Lung microvascular endothelial cell (primary cell): Measurements from ENCODE around the gene COP1. TPM values are rescaled to one million over a fixed set of nuclear protein-coding genes. Genes with fewer than 3 reads are reported as not detected.
A peak's percentile ranks its signal among the peaks of the same experiment; 100 is the strongest.
"Not testable (repeated sequence)": the region's sequence is repeated elsewhere in the genome, so short reads cannot be mapped to it uniquely, and the experiment has no call there.

ENCODE experiments used
- DNase-seq, 2 donors: peaks; one replicate each; pipeline versions ENCODE4 v3.0.0 to v3.0.0-alpha.2; 2010; ENCODE audit warnings: low read depth in 2 of 2
- total RNA-seq: library from RNA; depleted of rRNA; stranded (reverse); fragments of >200 nt; gene quantifications from 2 replicates; pipeline ENCODE4 v1.2.1, GENCODE V29; 2014

COP1 gene
- total RNA-seq, 1 donor from 2014 or later, result 47.2 TPM

DNA sequence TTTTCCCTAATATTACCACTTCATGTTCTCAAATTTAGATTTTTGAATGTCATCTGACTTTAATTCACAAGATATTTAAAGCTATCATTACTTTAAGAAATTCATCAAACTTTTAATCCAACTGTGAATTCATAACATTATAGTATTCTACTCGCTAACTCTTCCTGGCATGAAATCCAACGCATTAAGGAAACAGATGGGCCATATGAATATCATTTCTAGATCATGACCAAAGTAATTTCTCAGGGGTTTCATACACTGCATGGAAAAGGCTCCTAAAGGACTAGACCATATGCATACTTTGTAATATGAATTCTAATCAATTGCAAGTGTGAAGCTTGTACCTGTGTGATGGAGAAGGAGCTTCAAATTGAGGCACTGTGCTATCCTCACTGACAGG is 72.4 kb downstream of the COP1 start:
- DNase-seq, result no peak

GRCh38 chr1:176122282-176122681 is 84.8 kb downstream of the COP1 start:
- no peak for DNase-seq

GRCh38 chr1:176119549-176119948 is 87.5 kb downstream of the COP1 start:
- peak; percentile 27 to 46 for DNase-seq

GRCh38 chr1:176118985-176119384 is 88.1 kb downstream of the COP1 start:
- DNase-seq, result no peak

GRCh38 chr1:176111835-176112234 is 95.3 kb downstream of the COP1 start:
- no peak for DNase-seq

- DNase-seq, result no peak
Measured at GRCh38 chr1:176110203-176110602, 96.9 kb downstream of the COP1 start.

GRCh38 chr1:176102768-176103350 is 104.2 kb downstream of the COP1 start:
- no peak for DNase-seq

GRCh38 chr1:176101951-176102642 is 105.0 kb downstream of the COP1 start:
- peak; percentile 1 to 39 for DNase-seq

GRCh38 chr1:176098560-176098959 is 108.5 kb downstream of the COP1 start:
- DNase-seq, result no peak

DNA sequence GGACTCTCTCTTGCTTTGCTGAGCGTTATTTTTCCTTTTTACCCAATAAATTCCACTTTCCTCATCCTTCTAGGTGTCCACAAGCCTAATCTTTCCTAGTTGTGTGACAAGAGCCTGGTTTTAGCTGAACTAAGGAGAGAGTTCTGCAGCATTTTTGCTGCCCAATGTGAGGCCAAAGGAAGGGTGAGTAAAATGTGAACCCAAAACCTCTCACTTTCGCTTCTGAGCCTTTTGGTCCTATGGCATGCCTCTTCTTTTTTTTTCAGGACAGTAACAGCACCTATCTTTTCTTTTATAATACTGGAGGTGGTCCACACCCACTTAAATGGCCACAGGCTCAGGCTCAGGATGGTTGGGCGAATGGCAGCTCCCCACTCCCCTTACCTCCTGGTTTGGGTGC is 111.1 kb downstream of the COP1 start:
- no peak for DNase-seq

DNA sequence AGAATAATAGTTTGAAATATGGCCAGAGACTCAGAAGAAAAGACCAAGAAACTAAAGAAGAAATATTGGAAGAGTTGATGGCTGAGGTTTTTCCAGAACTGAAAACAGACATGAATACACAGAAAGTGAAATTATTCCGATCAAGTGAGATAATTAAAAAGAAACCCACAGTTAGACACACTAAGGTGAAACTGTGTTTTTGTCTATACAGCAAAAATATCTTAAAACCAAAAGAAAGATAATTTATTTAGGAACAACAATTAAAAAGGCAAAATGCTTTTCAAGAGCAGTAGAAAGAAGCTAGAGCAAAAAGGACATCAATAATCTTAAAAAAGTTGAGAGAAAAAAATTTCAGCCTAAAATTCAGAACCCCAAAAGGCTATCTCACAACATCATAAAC is 116.3 kb downstream of the COP1 start:
- DNase-seq, result no peak

DNA sequence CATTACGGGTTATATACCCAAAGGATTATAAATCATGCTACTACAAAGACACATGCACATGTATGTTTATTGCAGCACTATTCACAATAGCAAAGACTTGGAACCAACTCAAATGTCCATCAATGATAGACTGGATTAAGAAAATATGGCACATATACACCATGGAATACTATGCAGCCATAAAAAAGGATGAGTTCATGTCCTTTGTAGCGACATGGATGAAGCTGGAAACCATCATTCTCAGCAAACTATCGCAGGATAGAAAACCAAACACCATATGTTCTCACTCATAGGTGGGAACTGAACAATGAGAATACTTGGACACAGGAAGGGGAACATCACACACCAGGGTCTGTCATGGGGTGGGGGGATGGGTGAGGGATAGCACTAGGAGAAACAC is 119.3 kb downstream of the COP1 start:
- not testable (repeated sequence) for DNase-seq

GRCh38 chr1:176073524-176074157 is 133.4 kb downstream of the COP1 start:
- DNase-seq, result peak; percentile 79 to 87

DNA sequence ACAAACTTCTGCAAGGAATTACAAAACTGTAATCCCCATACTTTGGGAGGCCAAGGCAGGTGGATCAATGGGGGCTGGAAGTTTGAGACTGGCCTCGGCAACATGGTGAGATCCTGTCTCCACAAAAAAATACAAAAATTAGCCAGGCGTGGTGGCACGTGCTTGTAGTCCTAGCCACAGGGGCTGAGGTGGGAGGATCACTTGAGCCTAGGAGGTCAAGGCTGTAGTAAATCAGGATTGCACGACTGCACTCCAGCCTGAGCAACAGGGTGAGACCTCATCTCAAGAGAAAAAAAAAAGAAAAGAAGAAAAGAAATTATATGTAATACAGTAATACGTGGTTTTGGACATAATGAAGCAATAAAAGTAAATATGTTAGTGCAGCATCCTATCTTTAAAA is 138.2 kb downstream of the COP1 start:
- no peak for DNase-seq

- no peak for DNase-seq
Measured at GRCh38 chr1:176068256-176068655, 138.8 kb downstream of the COP1 start.

DNA sequence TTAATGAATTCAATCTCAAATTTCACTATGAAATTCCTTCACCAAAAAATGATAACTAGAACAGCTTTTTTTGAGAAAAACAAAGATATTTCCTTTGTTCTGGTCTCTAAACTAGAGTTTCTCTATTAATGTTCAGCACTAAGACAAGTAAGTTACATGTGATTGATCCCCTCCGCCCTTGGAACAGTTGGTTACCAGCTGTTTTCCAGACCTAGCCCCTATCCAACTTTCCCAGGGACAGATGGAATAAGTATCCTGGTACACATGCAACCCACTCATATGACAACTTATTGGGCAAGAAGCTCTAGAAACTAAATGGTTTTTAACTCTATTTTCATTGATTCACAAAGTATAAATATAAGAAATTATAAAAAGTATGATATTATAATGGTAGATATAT is 140.4 kb downstream of the COP1 start:
- DNase-seq, result no peak

DNA sequence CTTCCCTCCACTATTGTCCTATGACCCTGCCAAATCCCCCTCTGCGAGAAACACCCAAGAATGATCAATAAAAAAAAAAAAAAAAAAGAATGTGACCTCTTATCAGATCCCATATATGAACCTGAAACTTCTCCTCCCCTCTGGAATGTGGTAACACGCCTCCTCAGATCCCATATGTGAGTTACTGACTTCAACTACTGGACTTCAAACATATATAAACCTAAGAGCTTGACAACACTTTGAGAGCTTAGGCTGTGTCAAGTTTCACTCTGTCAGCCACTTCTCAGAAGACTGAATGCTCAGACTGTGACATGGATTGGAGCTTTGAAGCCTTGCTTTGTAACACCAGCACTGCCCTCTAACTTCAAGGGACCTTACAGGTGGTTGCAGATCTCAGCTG is 148.4 kb downstream of the COP1 start:
- DNase-seq, result no peak

DNA sequence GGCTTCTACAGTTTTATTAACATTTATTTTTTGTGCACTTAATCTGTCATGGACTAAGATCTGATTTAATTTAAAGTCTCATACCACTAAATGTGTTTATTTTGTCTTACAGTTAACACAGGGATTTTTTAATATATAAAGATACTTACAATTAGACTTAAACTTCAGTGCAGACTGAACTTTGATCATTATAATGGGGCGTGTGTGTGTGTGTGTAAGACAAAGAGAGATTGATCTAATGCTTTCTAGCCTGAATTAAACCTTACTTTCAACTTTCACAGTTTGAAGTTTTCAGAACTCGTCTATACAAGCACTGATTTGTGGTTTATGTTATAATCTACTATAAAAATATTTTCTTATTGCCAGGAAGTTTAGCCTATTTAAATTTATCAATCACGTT is 150.8 kb downstream of the COP1 start:
- DNase-seq, result no peak

GRCh38 chr1:176055398-176055797 is 151.7 kb downstream of the COP1 start:
- no peak for DNase-seq

DNA sequence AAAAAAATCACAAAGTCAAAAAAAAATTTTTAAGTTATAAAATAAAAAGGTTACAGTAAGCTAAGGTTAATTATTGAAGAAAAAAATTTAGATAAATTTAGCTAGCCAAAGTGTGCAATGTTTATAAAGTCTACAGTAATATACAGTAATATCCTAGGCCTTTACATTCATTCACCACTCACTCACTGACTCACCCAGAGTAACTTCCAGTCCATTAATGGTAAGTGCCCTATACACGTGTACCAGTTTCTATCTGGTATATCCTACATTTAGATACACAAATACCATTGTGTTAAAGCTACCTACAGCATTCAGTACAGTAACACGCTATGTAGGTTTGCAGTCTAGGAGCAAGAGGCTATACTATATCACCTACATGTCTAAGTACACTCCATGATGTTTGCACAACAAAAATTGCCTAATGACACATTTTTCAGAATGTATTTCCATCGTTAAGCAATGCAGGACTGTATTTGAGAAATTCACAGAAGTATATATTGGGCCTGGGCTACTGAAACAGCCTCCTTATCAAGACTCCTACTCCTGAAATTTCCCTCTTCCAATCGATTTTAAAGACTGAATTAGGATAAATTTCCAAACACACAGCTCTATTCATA is 155.1 kb downstream of the COP1 start:
- DNase-seq, result no peak

DNA sequence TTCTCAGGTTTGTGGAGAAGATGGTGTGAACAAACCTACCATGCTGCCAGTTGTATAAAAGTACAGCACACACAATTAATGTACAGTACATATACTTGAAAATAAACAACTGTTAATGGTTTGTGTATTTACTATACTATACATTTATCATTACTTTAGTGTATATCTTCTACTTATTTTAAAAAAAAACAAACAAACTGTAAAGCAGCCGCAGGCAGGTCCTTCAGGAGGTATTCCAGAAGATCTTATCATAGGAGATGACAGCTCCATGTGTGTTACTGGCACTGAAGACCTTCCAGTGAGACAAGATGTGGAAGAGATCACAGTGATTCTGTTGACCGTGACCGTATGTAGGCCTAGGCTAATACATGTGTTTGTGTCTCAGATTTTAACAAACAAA is 155.7 kb downstream of the COP1 start:
- no peak for DNase-seq

GRCh38 chr1:176049582-176049981 is 157.5 kb downstream of the COP1 start:
- DNase-seq, result no peak

- DNase-seq, result no peak
Measured at GRCh38 chr1:176046926-176047325, 160.2 kb downstream of the COP1 start.
